Osteoblast (primary cell): ENCODE results near the gene ARNT2. TPM values are rescaled to one million over a fixed set of nuclear protein-coding genes. Genes with fewer than 3 reads are reported as not detected.

Experiments
- DNase-seq: peaks from one replicate; pipeline ENCODE4 v3.0.0; 2011; ENCODE audit warnings: low spot score, mixed read lengths; ENCODE audit not compliant: insufficient read length; ENCODE audit errors: missing footprints
- H2AFZ ChIP-seq: 2 replicates; pipeline ENCODE4 v1.6.0; 2011; ENCODE audit warnings: mild to moderate bottlenecking, low read length
- H3K27ac ChIP-seq: 2 replicates; pipeline ENCODE4 v1.5.1; 2011; ENCODE audit warnings: mild to moderate bottlenecking, low read depth, low read length, moderate library complexity
- H3K27me3 ChIP-seq: 2 replicates; pipeline ENCODE4 v1.6.0; 2012; ENCODE audit warnings: mild to moderate bottlenecking, control low read depth, inconsistent platforms, low read length, moderate library complexity; ENCODE audit not compliant: insufficient read depth
- H3K36me3 ChIP-seq: 2 replicates; pipeline ENCODE4 v1.5.1; 2011; ENCODE audit warnings: mild to moderate bottlenecking, low read length, control low read depth, moderate library complexity; ENCODE audit not compliant: insufficient read depth
- H3K4me1 ChIP-seq: 2 replicates; pipeline ENCODE4 v1.5.1; 2011; ENCODE audit warnings: mild to moderate bottlenecking, low read length, control low read depth, moderate library complexity; ENCODE audit not compliant: insufficient read depth
- H3K4me2 ChIP-seq: 2 replicates; pipeline ENCODE4 v1.6.0; 2011; ENCODE audit warnings: mild to moderate bottlenecking, low read length; ENCODE audit not compliant: insufficient read depth
- H3K4me3 ChIP-seq: fragments of 200-600 bp; sonication (generic); 3 replicates; pipeline ENCODE4 v1.5.1; 2012; ENCODE audit warnings: mild to moderate bottlenecking, low read length, inconsistent platforms; ENCODE audit not compliant: insufficient read depth
- H3K79me2 ChIP-seq: 2 replicates; pipeline ENCODE4 v1.6.0; 2012; ENCODE audit warnings: mild to moderate bottlenecking, low read length, control low read depth, inconsistent platforms; ENCODE audit not compliant: insufficient read depth
- H3K9me3 ChIP-seq: 2 replicates; pipeline ENCODE4 v1.5.1; 2011; ENCODE audit warnings: low read depth, low read length, control low read depth
- H4K20me1 ChIP-seq: 2 replicates; pipeline ENCODE4 v1.6.0; 2012; ENCODE audit warnings: mild to moderate bottlenecking, low read length, control low read depth; ENCODE audit not compliant: insufficient read depth
- CTCF ChIP-seq: IDR thresholded peaks from 2 replicates; pipeline ENCODE4 v1.5.1; 2011; ENCODE audit warnings: mild to moderate bottlenecking, low read depth, low read length, moderate library complexity; ENCODE audit errors: extremely low read depth
- total RNA-seq: library from RNA; depleted of rRNA; stranded (reverse); fragments of >200 nt; gene quantifications from 2 replicates; pipeline ENCODE4 v1.2.3, GENCODE V29; 2012

ARNT2 gene
- total RNA-seq: 26.2 and 30.0 TPM in 2 replicates

DNA sequence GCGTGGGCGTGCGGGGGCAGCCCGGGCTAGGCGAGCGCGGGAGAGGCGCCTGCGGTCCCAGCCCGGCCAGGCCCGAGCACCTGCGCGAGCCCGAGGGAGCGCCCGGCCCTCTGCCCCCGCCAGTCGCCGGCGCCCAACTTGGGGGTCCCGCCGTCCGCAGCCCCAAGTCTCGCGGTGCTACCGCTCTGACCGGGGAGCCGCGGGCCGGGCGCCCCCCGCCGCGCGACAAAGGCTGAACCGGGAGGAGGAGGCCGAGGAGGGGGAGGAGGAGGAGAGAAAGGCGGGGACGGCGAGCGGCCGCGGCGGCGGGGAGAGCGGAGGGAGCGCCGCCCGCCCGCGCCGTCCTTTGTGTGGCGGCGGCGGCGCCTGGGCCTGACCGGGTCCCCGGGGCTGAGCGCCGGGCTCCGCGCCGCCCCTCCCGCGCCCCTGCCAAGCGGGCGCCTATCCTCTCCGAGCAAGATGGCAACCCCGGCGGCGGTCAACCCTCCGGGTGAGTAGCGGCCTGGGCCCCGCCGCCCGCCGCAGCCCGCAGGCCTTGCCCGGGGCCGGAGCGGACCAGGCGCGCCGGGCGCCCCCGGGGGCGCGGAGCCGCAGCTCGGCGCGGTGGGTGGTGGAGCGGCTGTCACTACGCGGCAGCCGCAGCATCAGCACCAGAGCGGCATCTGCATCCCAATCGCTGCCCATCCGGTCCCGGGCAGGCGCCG is at the start of gene ARNT2:
ARNT2 (plus strand) TSS at position 326 of the 704 bp plus-strand sequence; CDS start at position 460, 134 bp downstream.
- Histone ChIP-seq H3K4me3 (peak within 1 kb of the TSS; percentile 63), H3K4me2 (peak within 1 kb of the TSS; percentile 68), H3K36me3 (no peaks in the 10 kb centered on the region), H3K27me3 (peaks cover 37% of the 10 kb centered on the region), H3K27ac (no peak within 1 kb of the TSS), H2AFZ (peak within 1 kb of the TSS; percentile 50), H3K9me3 (no peaks in the 10 kb centered on the region), H3K4me1 (no peaks in the 10 kb centered on the region), H4K20me1 (no peaks in the 10 kb centered on the region), H3K79me2 (no peaks in the 10 kb centered on the region)
- no peak for TF ChIP-seq CTCF
- peak; percentile 95 for DNase-seq

DNA sequence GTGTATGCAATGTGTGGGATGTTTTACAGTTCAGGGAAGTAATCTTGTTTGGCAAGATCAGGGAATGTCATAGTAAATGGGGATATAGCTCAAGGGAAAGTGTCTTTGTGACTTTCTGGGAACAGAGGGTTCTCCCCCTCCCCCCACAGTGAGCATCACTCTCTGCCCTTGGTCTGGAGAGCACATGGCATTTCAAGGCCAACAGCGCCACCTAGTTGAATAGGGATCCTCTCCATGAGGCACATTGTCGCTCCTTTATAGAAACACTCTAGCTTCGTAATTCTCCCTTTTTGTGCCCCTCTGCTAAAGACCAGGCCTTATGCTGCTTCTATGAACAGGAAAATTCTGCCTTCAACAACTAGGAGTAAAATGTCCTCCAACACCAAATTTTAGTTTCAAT is 37.1 kb upstream of the ARNT2 start:
- peak; percentile 37 for TF ChIP-seq CTCF
- Histone ChIP-seq H3K4me3 (no peak overlapping the region), H3K4me1 (no peaks in the 10 kb centered on the region), H3K9me3 (peaks cover 16% of the 10 kb centered on the region), H2AFZ (no peak overlapping the region), H3K79me2 (no peaks in the 10 kb centered on the region), H4K20me1 (no peaks in the 10 kb centered on the region), H3K4me2 (no peak overlapping the region), H3K27ac (no peak overlapping the region), H3K27me3 (peaks cover 7% of the 10 kb centered on the region), H3K36me3 (no peaks in the 10 kb centered on the region)
- DNase-seq: no peak

DNA sequence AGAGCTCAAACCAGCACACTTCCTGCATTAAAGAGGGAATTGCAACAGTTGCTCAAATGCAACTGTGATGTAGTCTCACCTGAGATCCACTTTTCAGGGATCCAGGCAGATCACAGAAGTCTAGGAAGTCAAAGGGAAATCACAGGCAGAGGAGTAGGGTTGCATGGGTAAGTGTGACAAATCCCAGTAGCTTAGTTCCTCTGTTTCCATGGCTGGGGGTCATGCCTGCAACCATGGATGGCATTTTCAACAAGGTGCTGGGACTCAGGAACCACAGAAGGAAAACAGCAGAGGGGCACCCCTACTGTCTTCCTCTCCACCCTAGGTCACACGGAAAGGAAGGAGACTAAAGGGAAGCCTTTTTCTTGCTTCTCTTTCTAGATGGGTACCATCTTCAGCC is 36.5 kb upstream of the ARNT2 start:
- DNase-seq: no peak

More for the DNA sequence above, 36.5 kb upstream of the ARNT2 start:
- TF ChIP-seq CTCF: no peak
- Histone ChIP-seq H2AFZ (no peak overlapping the region), H3K27ac (no peak overlapping the region), H4K20me1 (no peaks in the 10 kb centered on the region), H3K27me3 (peaks cover 7% of the 10 kb centered on the region), H3K4me1 (no peaks in the 10 kb centered on the region), H3K79me2 (no peaks in the 10 kb centered on the region), H3K4me2 (no peak overlapping the region), H3K36me3 (no peaks in the 10 kb centered on the region), H3K9me3 (peaks cover 16% of the 10 kb centered on the region), H3K4me3 (no peak overlapping the region)
